ENCODE data around the gene PATZ1.

PATZ1 gene

DNA sequence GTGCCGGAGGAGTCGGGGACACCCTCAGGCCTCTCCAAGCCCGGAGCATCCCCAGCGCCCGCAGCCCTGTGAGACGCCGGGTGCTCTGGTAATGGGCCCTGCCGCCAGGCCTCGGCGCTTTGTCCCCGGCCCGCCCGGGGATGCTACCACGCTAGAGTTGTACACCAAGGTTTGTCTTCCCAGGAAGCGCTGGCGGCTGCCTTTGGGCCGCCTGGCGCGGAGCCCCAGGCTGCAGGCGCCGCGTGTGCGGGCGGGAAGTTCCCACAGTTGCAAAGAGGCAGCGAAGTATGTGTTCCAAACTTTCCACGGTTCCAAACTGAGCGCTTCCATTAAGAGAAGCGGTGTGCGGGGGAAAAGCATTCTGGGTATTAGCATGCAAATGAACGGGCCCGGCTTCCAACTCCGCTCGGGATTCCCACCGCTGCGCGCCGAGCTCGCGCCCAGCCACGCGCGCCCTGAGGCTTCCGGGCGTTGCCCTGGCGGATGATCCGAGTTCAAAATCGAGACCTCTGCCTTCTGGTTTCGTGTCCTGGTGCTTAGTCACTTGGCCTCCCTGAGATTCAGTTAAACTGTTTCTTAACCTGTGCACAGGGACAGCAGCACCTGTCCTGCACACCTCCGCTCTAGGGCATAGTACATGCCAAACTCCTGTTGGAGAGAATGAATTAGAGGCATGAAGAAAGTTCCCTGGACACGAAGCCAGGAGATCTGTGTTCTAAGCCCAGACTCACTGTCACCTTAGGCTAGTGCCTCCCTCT is 1.3 kb upstream of the PATZ1 start:
- TF ChIP-seq FOXP2 (optimal IDR thresholded peaks at IDR 0.05; ENCODE audit: borderline replicate concordance, extremely low read depth, extremely low read length, insufficient read depth) (no peak), TAF1 (IDR thresholded peaks at IDR 0.05; ENCODE audit: borderline replicate concordance, insufficient read depth, low read length) (peak; percentile 43; the same call in 1 of the 2 replicates), SIN3A (IDR thresholded peaks at IDR 0.05; ENCODE audit: borderline replicate concordance, insufficient read depth, low read length) (no peak), POLR2AphosphoS5 (IDR thresholded peaks at IDR 0.05; ENCODE audit: low read depth, low read length) (peak; percentile 66)
- TF ChIP-seq, protein P1, sequence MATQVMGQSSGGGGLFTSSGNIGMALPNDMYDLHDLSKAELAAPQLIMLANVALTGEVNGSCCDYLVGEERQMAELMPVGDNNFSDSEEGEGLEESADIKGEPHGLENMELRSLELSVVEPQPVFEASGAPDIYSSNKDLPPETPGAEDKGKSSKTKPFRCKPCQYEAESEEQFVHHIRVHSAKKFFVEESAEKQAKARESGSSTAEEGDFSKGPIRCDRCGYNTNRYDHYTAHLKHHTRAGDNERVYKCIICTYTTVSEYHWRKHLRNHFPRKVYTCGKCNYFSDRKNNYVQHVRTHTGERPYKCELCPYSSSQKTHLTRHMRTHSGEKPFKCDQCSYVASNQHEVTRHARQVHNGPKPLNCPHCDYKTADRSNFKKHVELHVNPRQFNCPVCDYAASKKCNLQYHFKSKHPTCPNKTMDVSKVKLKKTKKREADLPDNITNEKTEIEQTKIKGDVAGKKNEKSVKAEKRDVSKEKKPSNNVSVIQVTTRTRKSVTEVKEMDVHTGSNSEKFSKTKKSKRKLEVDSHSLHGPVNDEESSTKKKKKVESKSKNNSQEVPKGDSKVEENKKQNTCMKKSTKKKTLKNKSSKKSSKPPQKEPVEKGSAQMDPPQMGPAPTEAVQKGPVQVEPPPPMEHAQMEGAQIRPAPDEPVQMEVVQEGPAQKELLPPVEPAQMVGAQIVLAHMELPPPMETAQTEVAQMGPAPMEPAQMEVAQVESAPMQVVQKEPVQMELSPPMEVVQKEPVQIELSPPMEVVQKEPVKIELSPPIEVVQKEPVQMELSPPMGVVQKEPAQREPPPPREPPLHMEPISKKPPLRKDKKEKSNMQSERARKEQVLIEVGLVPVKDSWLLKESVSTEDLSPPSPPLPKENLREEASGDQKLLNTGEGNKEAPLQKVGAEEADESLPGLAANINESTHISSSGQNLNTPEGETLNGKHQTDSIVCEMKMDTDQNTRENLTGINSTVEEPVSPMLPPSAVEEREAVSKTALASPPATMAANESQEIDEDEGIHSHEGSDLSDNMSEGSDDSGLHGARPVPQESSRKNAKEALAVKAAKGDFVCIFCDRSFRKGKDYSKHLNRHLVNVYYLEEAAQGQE (IDR thresholded peaks at IDR 0.05; ENCODE audit: insufficient read depth in 1 of 2, low read depth in 2 of 2, low read length in 2 of 2) = no peak

DNA sequence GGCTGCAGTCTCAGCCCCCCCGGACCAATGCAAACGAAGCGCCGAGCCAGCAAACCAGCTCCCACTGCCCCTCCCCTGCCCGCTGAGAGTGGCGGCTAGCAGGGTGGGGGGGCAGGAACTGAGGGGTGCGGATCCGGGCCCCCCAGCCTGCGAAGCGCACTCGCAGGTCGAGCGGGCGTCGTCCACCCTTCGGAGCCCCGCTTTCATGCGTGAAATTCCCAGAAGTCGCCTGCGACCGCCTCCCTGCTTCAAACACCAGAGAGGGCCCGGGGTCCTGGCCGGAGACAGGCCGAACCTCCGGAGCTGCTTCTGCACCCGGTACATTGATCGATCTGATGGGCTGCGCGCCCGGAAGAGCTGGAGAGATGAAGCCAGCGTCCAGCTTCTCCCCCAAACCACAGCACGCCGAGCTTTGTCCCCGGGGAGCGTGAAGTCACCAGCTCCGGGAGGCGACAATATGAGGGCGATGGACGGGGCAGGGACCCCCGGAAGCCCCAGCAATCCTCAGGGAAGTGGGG is 646 bp upstream of the PATZ1 start:
- TF ChIP-seq POLR2AphosphoS5 (IDR thresholded peaks at IDR 0.05; ENCODE audit: low read depth, low read length) = no peak
- no peak for TF ChIP-seq FOXP2 (optimal IDR thresholded peaks at IDR 0.05; ENCODE audit: borderline replicate concordance, extremely low read depth, extremely low read length, insufficient read depth)
- TF ChIP-seq TAF1 (IDR thresholded peaks at IDR 0.05; ENCODE audit: borderline replicate concordance, insufficient read depth, low read length) = no peak
- TF ChIP-seq, protein P1 (IDR thresholded peaks at IDR 0.05; ENCODE audit: insufficient read depth in 1 of 2, low read depth in 2 of 2, low read length in 2 of 2) = no peak
- TF ChIP-seq SIN3A (IDR thresholded peaks at IDR 0.05; ENCODE audit: borderline replicate concordance, insufficient read depth, low read length) = no peak

DNA sequence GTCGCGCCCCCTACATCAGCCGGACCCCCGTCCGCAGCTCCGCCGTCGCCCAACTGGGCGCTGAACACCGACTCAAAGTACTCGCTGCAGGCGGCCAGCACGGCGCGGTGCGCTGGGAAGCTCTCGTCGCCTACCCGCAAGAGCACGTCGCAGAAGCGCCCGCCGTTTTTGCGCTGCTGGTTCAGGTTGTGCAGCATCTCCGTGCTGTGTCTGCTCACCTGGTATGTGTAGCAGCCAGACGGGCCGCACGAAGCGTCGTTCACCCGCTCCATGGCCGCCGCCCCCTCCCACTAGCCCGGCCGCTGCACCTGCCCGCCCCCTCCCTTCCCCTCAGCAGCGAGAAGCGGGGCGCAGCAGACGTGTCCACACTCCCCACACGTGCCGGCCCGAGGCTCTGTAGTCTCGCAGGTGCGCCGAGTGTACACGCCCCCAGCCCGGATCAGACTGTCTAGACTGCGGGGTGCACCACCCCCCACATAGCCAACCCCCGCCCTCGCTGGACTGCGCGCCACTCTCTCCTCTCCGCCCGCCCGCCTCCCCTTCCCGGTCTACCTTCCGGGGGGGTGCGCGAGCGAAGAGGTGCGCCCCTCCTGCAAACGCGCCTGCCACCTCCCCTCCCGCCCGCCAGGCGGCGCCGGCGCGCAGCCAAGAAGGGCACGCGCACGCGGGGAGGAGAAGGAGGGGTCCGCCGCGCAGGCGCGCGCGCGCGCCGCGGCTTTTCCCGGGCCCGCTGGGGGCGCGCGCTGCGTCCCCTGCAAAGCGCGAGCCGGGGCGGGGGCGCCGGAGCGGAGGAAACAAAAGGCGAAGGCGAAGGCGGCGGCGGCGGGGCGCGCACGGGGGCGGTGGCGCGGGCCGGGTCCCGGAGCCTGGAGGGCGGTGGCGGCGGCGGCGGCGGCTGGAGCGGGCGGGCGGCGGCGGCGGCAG is 553 bp downstream of the PATZ1 start:
- TF ChIP-seq FOXP2 (optimal IDR thresholded peaks at IDR 0.05; ENCODE audit: borderline replicate concordance, extremely low read depth, extremely low read length, insufficient read depth) (peak; percentile 91), SIN3A (IDR thresholded peaks at IDR 0.05; ENCODE audit: borderline replicate concordance, insufficient read depth, low read length) (0 out of 2 replicates have a peak, but pooled peaks have one; percentile 26), TAF1 (IDR thresholded peaks at IDR 0.05; ENCODE audit: borderline replicate concordance, insufficient read depth, low read length) (0 out of 2 replicates have a peak, but pooled peaks have one; percentile 9), POLR2AphosphoS5 (IDR thresholded peaks at IDR 0.05; ENCODE audit: low read depth, low read length) (no peak)
- TF ChIP-seq, protein P1 (IDR thresholded peaks at IDR 0.05; ENCODE audit: insufficient read depth in 1 of 2, low read depth in 2 of 2, low read length in 2 of 2) = no peak

DNA sequence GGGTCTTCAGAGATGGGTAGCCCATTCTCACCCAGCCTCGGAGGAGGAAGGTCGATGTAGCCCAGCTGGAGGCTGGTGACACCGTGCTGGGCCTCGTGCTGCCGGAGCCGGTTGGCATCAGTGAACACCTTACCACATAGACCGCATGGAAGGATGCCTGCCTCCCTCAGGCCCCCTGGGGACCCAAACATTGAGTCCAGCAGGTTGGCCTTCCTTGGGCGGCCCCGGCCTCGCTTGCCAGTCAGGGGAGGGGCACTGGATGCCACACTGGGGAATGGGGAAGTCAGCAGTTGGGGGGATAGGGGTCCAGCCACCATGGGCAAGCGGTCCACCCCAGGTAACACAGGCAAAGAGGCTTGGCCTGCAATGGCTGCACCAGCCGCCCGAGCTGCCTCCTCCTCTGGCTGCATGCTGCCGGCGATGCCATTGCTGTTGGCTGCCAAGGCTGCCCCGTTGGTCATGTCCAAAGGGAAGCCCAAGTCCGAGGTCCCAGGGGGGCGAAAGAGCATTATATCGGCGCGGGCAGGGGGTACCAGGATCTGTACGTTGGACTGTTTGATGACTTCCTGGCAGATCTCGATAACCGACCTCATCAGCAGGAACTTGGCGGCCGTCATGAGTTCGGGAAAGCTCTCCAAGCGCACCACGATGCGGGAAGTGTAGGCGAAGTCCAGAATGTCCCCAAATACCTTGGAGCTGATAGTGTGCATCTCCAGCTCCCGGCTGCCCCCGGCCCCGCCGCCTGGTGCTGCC is 1.4 kb downstream of the PATZ1 start:
- TF ChIP-seq FOXP2 (optimal IDR thresholded peaks at IDR 0.05; ENCODE audit: borderline replicate concordance, extremely low read depth, extremely low read length, insufficient read depth) = no peak
- TF ChIP-seq, protein P1 (IDR thresholded peaks at IDR 0.05; ENCODE audit: insufficient read depth in 1 of 2, low read depth in 2 of 2, low read length in 2 of 2) = no peak
- TF ChIP-seq TAF1 (IDR thresholded peaks at IDR 0.05; ENCODE audit: borderline replicate concordance, insufficient read depth, low read length) = no peak
- TF ChIP-seq POLR2AphosphoS5 (IDR thresholded peaks at IDR 0.05; ENCODE audit: low read depth, low read length) = no peak

Data from PFSK-1 (cell line).